Measurements from ENCODE around the gene NRG3.

NRG3 gene

DNA sequence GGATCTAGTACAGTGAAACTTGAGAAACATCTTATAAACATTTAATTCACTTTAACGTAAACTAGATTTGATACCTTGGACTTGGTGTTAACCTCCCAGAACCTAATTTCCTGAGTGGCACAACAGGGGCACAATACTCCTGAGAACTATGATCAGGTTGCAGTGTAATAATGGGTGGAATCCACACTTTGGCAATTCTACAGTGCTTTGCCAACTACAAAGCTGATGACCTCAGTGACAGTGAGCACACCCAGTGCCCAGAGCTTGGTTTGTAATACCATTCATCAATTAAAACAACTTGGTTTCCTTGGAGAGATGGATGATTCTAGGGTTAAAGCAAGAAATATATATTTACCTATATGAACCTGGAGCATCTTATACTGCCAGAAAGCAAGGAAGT, 379.2 kb downstream of the NRG3 start:
- Mint-ChIP-seq H3K4me3 (no peak overlapping the region), H3K27me3 (no peaks in the 10 kb centered on the region), H3K36me3 (ENCODE audit: low read depth) (no peaks in the 10 kb centered on the region)

GRCh38 chr10:82256275-82256674, 381.3 kb downstream of the NRG3 start:
- Mint-ChIP-seq H3K36me3 (ENCODE audit: low read depth) (no peaks in the 10 kb centered on the region), H3K4me1 (ENCODE audit: low read depth) (no peaks in the 10 kb centered on the region), H3K27ac (no peak overlapping the region), H3K4me3 (no peak overlapping the region), H3K9me3 (peaks cover 10% of the 10 kb centered on the region), H3K27me3 (no peaks in the 10 kb centered on the region)
- no peak for DNase-seq

More for the DNA sequence above, 379.2 kb downstream of the NRG3 start:
- no peak for DNase-seq
- no peak overlapping the region for H3K27ac Mint-ChIP-seq
- H3K9me3 Mint-ChIP-seq = peaks cover 10% of the 10 kb centered on the region
- no peaks in the 10 kb centered on the region for H3K4me1 Mint-ChIP-seq (ENCODE audit: low read depth)

DNA sequence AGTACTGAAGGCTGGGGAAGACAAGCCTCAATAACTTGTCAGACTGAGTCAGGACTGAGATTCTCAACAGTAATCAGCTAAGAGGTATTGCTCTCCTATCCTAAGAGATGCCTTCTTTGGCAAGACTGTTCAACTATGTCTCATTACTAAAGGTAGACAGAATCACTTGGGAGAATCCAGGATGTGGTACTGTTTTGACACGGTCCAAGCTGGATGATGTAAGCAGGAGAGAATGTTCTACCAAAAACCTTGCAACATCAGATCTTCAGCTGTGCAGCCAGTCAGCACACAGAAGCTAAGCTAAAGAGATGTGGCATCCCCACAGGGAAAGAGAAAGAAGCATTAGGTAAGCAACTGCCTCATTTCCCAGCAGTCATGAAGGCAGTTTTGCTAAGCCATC, 391.4 kb downstream of the NRG3 start:
- Mint-ChIP-seq H3K9me3 (peaks cover 17% of the 10 kb centered on the region), H3K4me1 (ENCODE audit: low read depth) (no peaks in the 10 kb centered on the region), H3K4me3 (no peak overlapping the region), H3K27ac (no peak overlapping the region), H3K36me3 (ENCODE audit: low read depth) (no peaks in the 10 kb centered on the region), H3K27me3 (no peaks in the 10 kb centered on the region)
- no peak for DNase-seq

DNA sequence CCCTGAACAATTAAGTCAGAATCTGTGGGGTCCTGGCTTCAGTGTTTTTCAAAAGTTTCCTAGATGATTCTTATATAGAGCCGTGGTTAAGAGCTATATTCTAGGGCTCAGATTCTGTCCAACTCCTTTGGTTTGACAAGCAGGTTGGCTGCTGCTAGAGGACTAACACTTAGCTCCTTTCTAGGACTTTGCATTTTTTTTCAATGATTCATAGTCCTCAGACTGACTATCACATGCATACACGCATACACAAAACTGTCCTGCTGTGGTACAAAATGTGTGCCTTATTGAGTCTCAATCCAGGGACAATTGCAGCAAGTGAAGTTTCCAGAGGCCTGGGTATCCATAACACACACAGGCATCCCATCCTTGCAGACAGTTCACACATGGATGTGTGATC, 392.0 kb downstream of the NRG3 start:
- DNase-seq = no peak
- Mint-ChIP-seq H3K36me3 (ENCODE audit: low read depth) (no peaks in the 10 kb centered on the region), H3K4me1 (ENCODE audit: low read depth) (no peaks in the 10 kb centered on the region), H3K4me3 (no peak overlapping the region), H3K27ac (no peak overlapping the region), H3K27me3 (no peaks in the 10 kb centered on the region), H3K9me3 (peaks cover 17% of the 10 kb centered on the region)

- Mint-ChIP-seq H3K4me3 (no peak overlapping the region), H3K36me3 (ENCODE audit: low read depth) (no peaks in the 10 kb centered on the region), H3K9me3 (peaks cover 15% of the 10 kb centered on the region), H3K27ac (no peak overlapping the region), H3K4me1 (ENCODE audit: low read depth) (no peaks in the 10 kb centered on the region), H3K27me3 (no peaks in the 10 kb centered on the region)
- no peak for DNase-seq
Measured at GRCh38 chr10:82267465-82267864, 392.5 kb downstream of the NRG3 start.

DNA sequence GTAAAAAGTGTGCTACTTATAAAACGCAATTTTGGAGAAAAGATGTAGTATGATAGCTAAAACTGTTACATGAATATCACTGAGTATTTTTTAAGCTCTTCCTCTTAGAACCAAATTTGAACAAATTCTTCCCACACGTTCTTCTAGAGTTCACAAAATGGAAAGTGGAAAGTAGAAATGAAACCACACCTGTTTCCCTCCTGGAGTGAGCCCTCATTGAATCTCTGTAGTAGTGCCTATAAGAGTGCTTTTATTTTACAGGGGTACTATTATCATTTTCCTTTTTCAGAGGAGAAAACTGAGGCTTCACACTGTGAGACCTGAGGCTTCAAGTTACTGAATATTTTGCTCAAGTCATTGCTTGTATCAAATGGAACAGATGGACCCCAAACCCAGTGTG, 393.0 kb downstream of the NRG3 start:
- DNase-seq = no peak
- H3K4me1 Mint-ChIP-seq (ENCODE audit: low read depth) = no peaks in the 10 kb centered on the region
- peaks cover 12% of the 10 kb centered on the region for H3K9me3 Mint-ChIP-seq

GRCh38 chr10:82277591-82277990, 402.6 kb downstream of the NRG3 start:
- no peaks in the 10 kb centered on the region for H3K4me1 Mint-ChIP-seq (ENCODE audit: low read depth)
- H3K9me3 Mint-ChIP-seq = peaks cover 4% of the 10 kb centered on the region
- no peak for DNase-seq
- no peak overlapping the region for H3K27ac Mint-ChIP-seq
- H3K36me3 Mint-ChIP-seq (ENCODE audit: low read depth) = no peaks in the 10 kb centered on the region
- no peak overlapping the region for H3K4me3 Mint-ChIP-seq
- H3K27me3 Mint-ChIP-seq = no peaks in the 10 kb centered on the region

More for the DNA sequence above, 393.0 kb downstream of the NRG3 start:
- H3K4me3 Mint-ChIP-seq = no peak overlapping the region
- no peaks in the 10 kb centered on the region for H3K27me3 Mint-ChIP-seq
- H3K27ac Mint-ChIP-seq = no peak overlapping the region
- H3K36me3 Mint-ChIP-seq (ENCODE audit: low read depth) = no peaks in the 10 kb centered on the region

DNA sequence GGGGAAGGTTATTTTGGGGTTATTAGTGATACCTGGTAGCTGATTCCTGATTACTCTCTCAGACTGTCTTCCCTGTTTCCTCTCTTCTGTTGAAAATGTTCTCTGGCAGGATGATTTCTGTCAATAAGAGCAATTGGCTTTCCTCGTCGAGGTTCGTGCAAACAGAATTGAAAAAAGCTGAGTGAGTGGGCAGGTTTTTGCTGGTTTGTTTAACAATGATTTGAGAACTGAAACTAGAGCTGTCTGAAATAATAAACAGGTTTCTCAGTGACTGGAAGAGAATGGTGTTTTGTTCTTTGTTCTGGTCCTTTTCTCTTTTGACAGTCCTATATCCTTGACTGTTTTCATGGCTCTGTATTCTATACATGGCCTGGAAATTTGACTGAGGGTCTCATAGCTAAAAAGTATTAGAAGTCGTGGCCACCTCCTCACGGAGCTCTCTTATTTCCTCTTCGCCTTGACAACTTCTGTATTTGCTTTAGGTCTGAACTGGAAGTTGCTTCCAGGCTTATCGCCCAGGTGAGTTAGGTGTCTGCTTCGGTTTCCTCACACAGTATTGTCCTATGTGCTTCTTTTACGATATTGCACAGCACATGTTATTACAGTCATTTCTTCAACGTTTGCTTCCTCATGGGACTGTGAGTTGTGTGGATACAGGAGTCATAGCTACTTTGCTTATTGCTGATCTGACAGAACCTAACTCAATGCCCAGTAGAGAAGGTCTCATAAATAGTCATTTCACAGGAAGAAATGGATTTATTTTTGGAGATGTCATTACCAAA, 403.6 kb downstream of the NRG3 start:
- Mint-ChIP-seq H3K9me3 (peaks cover 6% of the 10 kb centered on the region), H3K27me3 (no peaks in the 10 kb centered on the region), H3K27ac (no peak overlapping the region), H3K4me3 (no peak overlapping the region), H3K4me1 (ENCODE audit: low read depth) (no peaks in the 10 kb centered on the region), H3K36me3 (ENCODE audit: low read depth) (no peaks in the 10 kb centered on the region)
- no peak for DNase-seq

DNA sequence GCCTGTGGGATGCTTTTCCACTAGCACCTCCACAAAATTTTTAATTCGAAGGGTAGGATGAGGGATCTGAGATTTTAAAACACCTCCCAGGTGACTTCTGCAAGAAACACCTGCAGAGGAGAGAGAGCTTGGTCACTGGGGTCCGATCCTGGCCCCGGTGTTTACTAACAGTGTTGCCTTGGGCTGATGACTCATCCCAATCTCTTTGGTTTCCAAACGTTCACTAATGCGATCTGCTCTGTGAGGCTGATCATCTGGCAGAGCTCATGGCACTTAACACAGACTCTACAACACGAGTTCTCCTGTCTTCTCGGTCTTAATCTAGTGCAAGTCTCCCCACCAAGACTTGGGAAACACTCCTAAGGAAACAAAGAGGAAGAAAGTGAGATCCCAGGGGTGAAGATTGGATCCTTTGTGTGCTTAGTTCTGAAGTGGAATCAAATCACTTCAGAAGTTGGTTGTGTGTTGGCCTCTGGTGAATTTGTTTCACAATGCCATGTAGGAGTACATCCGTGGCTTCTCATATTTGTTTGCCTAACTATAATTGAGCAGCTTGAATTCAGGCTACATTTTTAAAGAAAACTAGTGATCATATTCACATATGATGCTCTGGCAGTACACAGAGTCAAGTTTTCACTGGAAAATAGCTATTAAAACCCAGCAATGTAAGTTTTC, 407.9 kb downstream of the NRG3 start:
- H3K9me3 Mint-ChIP-seq = peaks cover 4% of the 10 kb centered on the region
- no peaks in the 10 kb centered on the region for H3K4me1 Mint-ChIP-seq (ENCODE audit: low read depth)
- H3K27ac Mint-ChIP-seq = no peak overlapping the region
- no peak for DNase-seq
- no peak overlapping the region for H3K4me3 Mint-ChIP-seq
- H3K27me3 Mint-ChIP-seq = no peaks in the 10 kb centered on the region
- H3K36me3 Mint-ChIP-seq (ENCODE audit: low read depth) = no peaks in the 10 kb centered on the region

DNA sequence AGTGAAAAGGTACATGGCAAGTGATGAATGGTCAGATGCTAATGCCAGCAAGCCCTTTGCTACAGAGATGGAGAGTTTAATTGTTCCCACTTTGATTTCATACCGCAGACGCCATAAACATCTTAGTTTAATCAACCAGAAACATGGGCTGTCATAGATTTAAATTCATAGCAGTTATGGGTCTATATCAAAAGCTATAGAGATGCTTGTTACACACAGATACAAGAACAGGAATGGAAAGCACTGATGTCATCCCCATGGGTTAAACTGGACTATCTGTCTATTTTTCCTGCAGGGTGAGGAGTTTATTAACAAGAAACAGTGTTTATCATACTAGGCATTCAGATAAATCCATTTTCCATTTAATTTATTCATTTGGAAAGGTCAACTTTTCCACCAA, 409.2 kb downstream of the NRG3 start:
- H3K27ac Mint-ChIP-seq = no peak overlapping the region
- H3K9me3 Mint-ChIP-seq = peaks cover 3% of the 10 kb centered on the region
- H3K4me1 Mint-ChIP-seq (ENCODE audit: low read depth) = no peaks in the 10 kb centered on the region
- no peaks in the 10 kb centered on the region for H3K27me3 Mint-ChIP-seq
- H3K36me3 Mint-ChIP-seq (ENCODE audit: low read depth) = no peaks in the 10 kb centered on the region
- no peak for DNase-seq
- H3K4me3 Mint-ChIP-seq = no peak overlapping the region

DNA sequence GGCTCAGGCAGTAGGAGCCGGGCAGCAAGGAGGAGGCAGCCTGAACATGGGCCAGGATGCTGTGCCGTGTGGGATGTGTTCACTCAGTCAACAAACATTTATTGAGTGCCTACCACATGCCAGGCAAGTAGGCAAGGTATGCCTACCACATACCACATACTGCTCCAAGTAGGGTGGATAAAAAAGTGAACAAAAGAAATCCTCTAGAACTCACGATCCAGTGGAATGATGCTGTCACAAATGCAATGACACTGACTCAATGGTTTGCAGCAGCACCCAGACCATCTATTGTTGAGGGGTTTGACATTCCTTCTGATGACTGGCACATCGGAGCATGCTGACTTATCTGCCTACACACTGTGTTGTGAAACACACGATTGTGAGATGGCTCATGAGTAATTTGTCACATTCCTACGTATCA, 413.5 kb downstream of the NRG3 start:
- no peak overlapping the region for H3K4me3 Mint-ChIP-seq
- H3K36me3 Mint-ChIP-seq (ENCODE audit: low read depth) = no peaks in the 10 kb centered on the region
- H3K27me3 Mint-ChIP-seq = no peaks in the 10 kb centered on the region
- H3K4me1 Mint-ChIP-seq (ENCODE audit: low read depth) = no peaks in the 10 kb centered on the region
- H3K27ac Mint-ChIP-seq = no peak overlapping the region
- H3K9me3 Mint-ChIP-seq = no peaks in the 10 kb centered on the region
- no peak for DNase-seq

DNA sequence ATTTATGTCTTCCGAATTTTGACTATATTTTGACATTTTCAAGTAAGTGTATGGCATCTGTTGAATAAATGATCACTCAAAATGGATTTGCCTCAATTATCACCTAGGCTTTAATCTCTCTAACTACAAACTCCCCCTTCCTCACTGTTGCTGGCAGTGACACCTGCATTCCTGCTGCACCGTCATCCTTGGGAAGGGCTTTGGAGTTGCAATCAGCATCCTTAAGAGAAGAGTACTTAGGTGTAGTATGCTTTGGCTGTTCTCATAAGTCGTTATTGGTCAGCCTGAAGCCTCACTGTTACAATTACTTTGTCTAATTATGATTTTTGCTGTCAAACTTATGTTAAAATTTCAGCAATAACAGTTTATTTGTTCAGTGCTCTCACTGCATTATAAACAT, 415.0 kb downstream of the NRG3 start:
- Mint-ChIP-seq H3K9me3 (no peaks in the 10 kb centered on the region), H3K4me1 (ENCODE audit: low read depth) (no peaks in the 10 kb centered on the region), H3K36me3 (ENCODE audit: low read depth) (no peaks in the 10 kb centered on the region), H3K27me3 (no peaks in the 10 kb centered on the region), H3K4me3 (no peak overlapping the region), H3K27ac (no peak overlapping the region)
- no peak for DNase-seq

DNA sequence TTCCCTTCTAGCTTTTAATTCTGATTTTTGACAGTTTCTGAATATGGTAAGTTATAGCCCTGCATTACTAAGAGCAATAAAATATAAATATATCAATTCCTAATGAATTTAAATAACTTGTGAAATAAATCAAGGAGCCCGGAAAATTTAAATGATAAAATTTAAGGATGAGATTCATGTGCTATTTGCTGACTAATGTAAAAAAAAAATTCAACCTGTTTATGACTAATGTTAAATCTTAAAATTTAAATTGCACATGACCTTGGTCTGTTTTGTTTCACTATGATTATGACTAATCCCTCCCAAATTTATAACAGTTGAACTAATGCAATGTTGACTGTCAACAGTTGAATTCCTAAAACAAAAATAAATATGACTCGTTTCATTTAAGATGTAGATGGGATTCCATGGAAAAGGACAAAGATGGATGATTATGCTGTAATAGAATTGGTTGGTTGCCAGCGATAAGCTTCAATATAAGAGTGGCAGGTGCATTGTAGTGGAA, 419.9 kb downstream of the NRG3 start:
- H3K27me3 Mint-ChIP-seq = no peaks in the 10 kb centered on the region
- H3K27ac Mint-ChIP-seq = no peak overlapping the region
- H3K9me3 Mint-ChIP-seq = peaks cover 5% of the 10 kb centered on the region
- H3K36me3 Mint-ChIP-seq (ENCODE audit: low read depth) = no peaks in the 10 kb centered on the region
- no peaks in the 10 kb centered on the region for H3K4me1 Mint-ChIP-seq (ENCODE audit: low read depth)
- DNase-seq = no peak
- H3K4me3 Mint-ChIP-seq = no peak overlapping the region

DNA sequence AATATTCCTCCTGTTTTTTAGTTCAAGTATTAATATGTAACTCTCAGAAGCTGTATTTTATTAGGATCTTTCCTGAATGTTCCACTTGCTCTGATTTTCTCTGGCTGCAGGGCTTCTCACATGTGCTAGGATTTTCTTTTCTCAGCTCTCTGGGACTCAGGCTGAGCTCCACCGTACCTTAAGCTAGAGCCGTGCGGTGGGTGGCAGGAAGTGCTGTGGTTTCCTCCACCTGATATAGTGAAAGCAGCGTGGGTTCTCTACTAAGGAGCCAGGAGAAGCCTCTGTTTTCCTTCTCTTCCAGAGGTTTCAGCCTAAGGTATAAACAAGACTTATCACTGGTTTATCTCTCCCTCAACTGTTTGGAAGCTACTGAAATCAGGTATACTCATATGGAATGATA, 433.6 kb downstream of the NRG3 start:
- no peak overlapping the region for H3K4me3 Mint-ChIP-seq
- no peaks in the 10 kb centered on the region for H3K27me3 Mint-ChIP-seq
- DNase-seq = no peak
- peaks cover 7% of the 10 kb centered on the region for H3K9me3 Mint-ChIP-seq
- no peaks in the 10 kb centered on the region for H3K4me1 Mint-ChIP-seq (ENCODE audit: low read depth)
- H3K36me3 Mint-ChIP-seq (ENCODE audit: low read depth) = no peaks in the 10 kb centered on the region
- H3K27ac Mint-ChIP-seq = no peak overlapping the region

- Mint-ChIP-seq H3K27ac (no peak overlapping the region), H3K4me3 (no peak overlapping the region), H3K4me1 (ENCODE audit: low read depth) (no peaks in the 10 kb centered on the region), H3K27me3 (no peaks in the 10 kb centered on the region), H3K36me3 (ENCODE audit: low read depth) (no peaks in the 10 kb centered on the region), H3K9me3 (peaks cover 9% of the 10 kb centered on the region)
- no peak for DNase-seq
Measured at GRCh38 chr10:82310839-82311238, 435.8 kb downstream of the NRG3 start.
